ENCODE measurements around the gene EIF1. TPM values are rescaled to one million over a fixed set of nuclear protein-coding genes. Genes with fewer than 3 reads are reported as not detected.

The EIF1 gene
- total RNA-seq, 1 experiment from 2014 or later: 1,945 TPM

- H3K4me1 Mint-ChIP-seq (ENCODE audit: insufficient read depth, unreplicated experiment): peaks cover 26% of the 10 kb centered on the region
- DNase-seq (ENCODE audit: unreplicated experiment): peak; percentile 52
- CTCF ChIA-PET: interaction anchor here (0.5 to 11.5 kb wide), 29 partner anchors 10 to 1301 kb away, joined by 3 to 566 read pairs (median 4); partner anchors contain the start of gene KRT9
- peak overlapping the region; percentile 70 for H3K4me3 Mint-ChIP-seq (ENCODE audit: unreplicated experiment)
- POLR2A ChIA-PET: interaction anchor here (0.8 to 7.3 kb wide), 15 partner anchors 10 to 847 kb away, joined by 3 to 148 read pairs (median 4); partner anchors contain the start of gene EIF1
- TF ChIP-seq CTCF (IDR thresholded peaks at IDR 0.05; ENCODE audit: unreplicated experiment): no peak
- H3K36me3 Mint-ChIP-seq (ENCODE audit: insufficient read depth, unreplicated experiment): no peaks in the 10 kb centered on the region
- H3K9me3 Mint-ChIP-seq (ENCODE audit: unreplicated experiment): no peaks in the 10 kb centered on the region
- H3K27me3 Mint-ChIP-seq (ENCODE audit: insufficient read depth, unreplicated experiment): no peaks in the 10 kb centered on the region
- peak overlapping the region; percentile 66 for H3K27ac Mint-ChIP-seq (ENCODE audit: low read depth, unreplicated experiment)
- intact Hi-C loops (cut with micrococcal nuclease): loop anchor here (2.0 kb wide), 4 partner anchors 337 to 1045 kb away; no protein-coding TSS in a partner anchor
- no TSS peak for BruUV-seq (replicated peaks)
Measured at GRCh38 chr17:41666237-41666641, 22.4 kb upstream of the EIF1 start.

GRCh38 chr17:41666708-41667279, 21.9 kb upstream of the EIF1 start:
- no peaks in the 10 kb centered on the region for H3K9me3 Mint-ChIP-seq (ENCODE audit: unreplicated experiment)
- DNase-seq (ENCODE audit: unreplicated experiment): peak; percentile 79
- POLR2A ChIA-PET: interaction anchor here (0.9 to 7.3 kb wide), 10 partner anchors 12 to 814 kb away, joined by 3 to 148 read pairs (median 11); partner anchors contain the start of gene EIF1
- intact Hi-C loops (cut with micrococcal nuclease): loop anchor here (2.0 kb wide), 4 partner anchors 338 to 1046 kb away; no protein-coding TSS in a partner anchor
- BruUV-seq (replicated peaks): no TSS peak
- H3K27ac Mint-ChIP-seq (ENCODE audit: low read depth, unreplicated experiment): no peak overlapping the region
- CTCF ChIA-PET: interaction anchor here (0.5 to 11.5 kb wide), 41 partner anchors 9 to 1230 kb away, joined by 3 to 566 read pairs (median 4); partner anchors contain the start of gene EIF1
- peak; percentile 91 for TF ChIP-seq CTCF (IDR thresholded peaks at IDR 0.05; ENCODE audit: unreplicated experiment)
- H3K27me3 Mint-ChIP-seq (ENCODE audit: insufficient read depth, unreplicated experiment): no peaks in the 10 kb centered on the region
- peaks cover 26% of the 10 kb centered on the region for H3K4me1 Mint-ChIP-seq (ENCODE audit: insufficient read depth, unreplicated experiment)
- H3K36me3 Mint-ChIP-seq (ENCODE audit: insufficient read depth, unreplicated experiment): no peaks in the 10 kb centered on the region
- peak overlapping the region; percentile 49 for H3K4me3 Mint-ChIP-seq (ENCODE audit: unreplicated experiment)

GRCh38 chr17:41667280-41668041, 21.2 kb upstream of the EIF1 start:
- no TSS peak for BruUV-seq (replicated peaks)
- POLR2A ChIA-PET: interaction anchor here (0.7 to 4.5 kb wide), 6 partner anchors 12 to 856 kb away, joined by 3 to 31 read pairs (median 5); partner anchors contain the start of gene EIF1
- DNase-seq (ENCODE audit: unreplicated experiment): no peak
- no peak for TF ChIP-seq CTCF (IDR thresholded peaks at IDR 0.05; ENCODE audit: unreplicated experiment)
- CTCF ChIA-PET: interaction anchor here (0.5 to 11.5 kb wide), 35 partner anchors 9 to 865 kb away, joined by 3 to 566 read pairs (median 3); partner anchors contain the start of gene EIF1
- intact Hi-C loops (cut with micrococcal nuclease): loop anchor here (2.0 kb wide), 4 partner anchors 339 to 1047 kb away; no protein-coding TSS in a partner anchor
- H3K36me3 Mint-ChIP-seq (ENCODE audit: insufficient read depth, unreplicated experiment): no peaks in the 10 kb centered on the region
- peaks cover 26% of the 10 kb centered on the region for H3K4me1 Mint-ChIP-seq (ENCODE audit: insufficient read depth, unreplicated experiment)
- H3K4me3 Mint-ChIP-seq (ENCODE audit: unreplicated experiment): peak overlapping the region; percentile 49
- H3K27ac Mint-ChIP-seq (ENCODE audit: low read depth, unreplicated experiment): no peak overlapping the region
- no peaks in the 10 kb centered on the region for H3K27me3 Mint-ChIP-seq (ENCODE audit: insufficient read depth, unreplicated experiment)
- no peaks in the 10 kb centered on the region for H3K9me3 Mint-ChIP-seq (ENCODE audit: unreplicated experiment)

GRCh38 chr17:41672153-41672552, 16.5 kb upstream of the EIF1 start:
- no TSS peak for BruUV-seq (replicated peaks)
- POLR2A ChIA-PET: no interaction called here
- no peaks in the 10 kb centered on the region for H3K9me3 Mint-ChIP-seq (ENCODE audit: unreplicated experiment)

More at GRCh38 chr17:41672153-41672552, 16.5 kb upstream of the EIF1 start:
- Mint-ChIP-seq H3K27ac (ENCODE audit: low read depth, unreplicated experiment) (no peak overlapping the region), H3K27me3 (ENCODE audit: insufficient read depth, unreplicated experiment) (no peaks in the 10 kb centered on the region), H3K36me3 (ENCODE audit: insufficient read depth, unreplicated experiment) (no peaks in the 10 kb centered on the region), H3K4me1 (ENCODE audit: insufficient read depth, unreplicated experiment) (no peaks in the 10 kb centered on the region), H3K4me3 (ENCODE audit: unreplicated experiment) (no peak overlapping the region)
- intact Hi-C loops (cut with micrococcal nuclease): no loop called here
- no peak for TF ChIP-seq CTCF (IDR thresholded peaks at IDR 0.05; ENCODE audit: unreplicated experiment)
- DNase-seq (ENCODE audit: unreplicated experiment): no peak
- CTCF ChIA-PET: interaction anchor here (0.6 to 0.7 kb wide), 2 partner anchors 26 to 122 kb away, joined by 3 to 4 read pairs; no protein-coding TSS in a partner anchor
